Peyer's patch (tissue), 4 donors: ENCODE measurements around the gene ELOVL5. TPM values are rescaled to one million over a fixed set of nuclear protein-coding genes. Genes with fewer than 3 reads are reported as not detected.

Source experiments
- DNase-seq, 3 donors: peaks; one replicate each; pipeline ENCODE4 v3.0.0-alpha.2; 2017 to 2019
- H3K27ac ChIP-seq, 4 donors: fragments of 200-600 bp; sonication (generic); one replicate each; pipeline ENCODE4 v1.5.1; 2016 to 2019
- H3K27me3 ChIP-seq, 2 donors: fragments of 200-600 bp; sonication (generic); one replicate each; pipeline ENCODE4 v1.5.1; 2019
- H3K36me3 ChIP-seq, 3 donors: fragments of 200-600 bp; sonication (generic); one replicate each; pipeline ENCODE4 v1.5.1; 2016 to 2019
- H3K4me1 ChIP-seq, 4 donors: fragments of 200-600 bp; sonication (generic); one replicate each; pipeline ENCODE4 v1.5.1; 2016 to 2019
- H3K4me3 ChIP-seq, 4 donors: fragments of 200-600 bp; sonication (generic); 1 replicate in 3 of 4; 2 replicates in 1 of 4; pipeline ENCODE4 v1.5.1; 2016 to 2019; ENCODE audit warnings: mild to moderate bottlenecking in 1 of 4
- H3K9me3 ChIP-seq, 4 donors: fragments of 200-600 bp; sonication (generic); one replicate each; pipeline ENCODE4 v1.5.1; 2016 to 2019; ENCODE audit warnings: mild to moderate bottlenecking in 1 of 4
- CTCF ChIP-seq, 6 experiments: fragments of 450-650 bp in 4 of 6; fragments of 200-600 bp in 2 of 6; sonication (generic) in 1 of 6; IDR thresholded peaks; one replicate each; pipeline ENCODE4 v1.5.1; 2017 to 2019; ENCODE audit warnings: antibody characterized with exemption in 6 of 6, mild to moderate bottlenecking in 3 of 6, moderate library complexity in 1 of 6
- POLR2A ChIP-seq, 2 donors: fragments of 450-650 bp; IDR thresholded peaks; one replicate each; pipeline ENCODE4 v1.5.1; 2017; ENCODE audit warnings: antibody characterized with exemption in 2 of 2, mild to moderate bottlenecking in 2 of 2, moderate library complexity in 2 of 2
- total RNA-seq, 4 donors: library from RNA; depleted of rRNA; stranded (reverse); fragments of >200 nt; gene quantifications; one replicate each; pipeline ENCODE4 v1.1.0, GENCODE V29; 2016

The ELOVL5 gene
- total RNA-seq, 4 donors from 2014 or later, result 40.3 to 101 (median 78.6) TPM

- Histone ChIP-seq H3K4me3 (no peak overlapping the region), H3K27me3 (no peaks in the 10 kb centered on the region), H3K27ac (no peak overlapping the region), H3K36me3 (no peaks in the 10 kb centered on the region), H3K9me3 (no peaks in the 10 kb centered on the region), H3K4me1 (no peaks in the 10 kb centered on the region)
- no peak for TF ChIP-seq CTCF (IDR thresholded peaks at IDR 0.05)
- TF ChIP-seq POLR2A (IDR thresholded peaks at IDR 0.05), result no peak
- DNase-seq, result no peak
Measured at GRCh38 chr6:53376661-53377226, 28.0 kb upstream of the ELOVL5 start.

GRCh38 chr6:53375847-53376246 is 27.1 kb upstream of the ELOVL5 start:
- Histone ChIP-seq H3K9me3 (no peaks in the 10 kb centered on the region), H3K27me3 (no peaks in the 10 kb centered on the region), H3K4me3 (no peak overlapping the region), H3K27ac (no peak overlapping the region), H3K4me1 (no peaks in the 10 kb centered on the region), H3K36me3 (no peaks in the 10 kb centered on the region)
- no peak for DNase-seq
- TF ChIP-seq CTCF (IDR thresholded peaks at IDR 0.05), result no peak
- TF ChIP-seq POLR2A (IDR thresholded peaks at IDR 0.05), result no peak

GRCh38 chr6:53373638-53374037 is 24.9 kb upstream of the ELOVL5 start:
- Histone ChIP-seq H3K36me3 (no peaks in the 10 kb centered on the region), H3K27me3 (no peaks in the 10 kb centered on the region), H3K9me3 (no peaks in the 10 kb centered on the region), H3K4me3 (no peak overlapping the region), H3K27ac (no peak overlapping the region), H3K4me1 (no peaks in the 10 kb centered on the region)
- TF ChIP-seq POLR2A (IDR thresholded peaks at IDR 0.05) (no peak), CTCF (IDR thresholded peaks at IDR 0.05) (no peak)
- no peak for DNase-seq

GRCh38 chr6:53369876-53370515 is 21.2 kb upstream of the ELOVL5 start:
- TF ChIP-seq CTCF (IDR thresholded peaks at IDR 0.05) (no peak), POLR2A (IDR thresholded peaks at IDR 0.05) (no peak)
- Histone ChIP-seq H3K36me3 (no peaks in the 10 kb centered on the region), H3K27ac (no peak overlapping the region), H3K4me3 (no peak overlapping the region), H3K9me3 (no peaks in the 10 kb centered on the region), H3K27me3 (no peaks in the 10 kb centered on the region), H3K4me1 (no peaks in the 10 kb centered on the region)
- DNase-seq, result no peak

- Histone ChIP-seq H3K9me3 (no peaks in the 10 kb centered on the region), H3K27me3 (no peaks in the 10 kb centered on the region), H3K4me3 (no peak overlapping the region), H3K36me3 (no peaks in the 10 kb centered on the region), H3K4me1 (no peaks in the 10 kb centered on the region), H3K27ac (no peak overlapping the region)
- no peak for TF ChIP-seq CTCF (IDR thresholded peaks at IDR 0.05)
- no peak for TF ChIP-seq POLR2A (IDR thresholded peaks at IDR 0.05)
- no peak for DNase-seq
Measured at GRCh38 chr6:53369051-53369450, 20.3 kb upstream of the ELOVL5 start.
